Activated T-helper 9 cell treated with anti-CD3 and anti-CD28 coated beads, Interleukin-2, amount 50 U/mL, for 16 hours (primary cell): ENCODE data around the gene DGAT2L6.

Experiments used
- DNase-seq: peaks from one replicate; pipeline ENCODE4 v3.0.0-alpha.2; 2020; ENCODE audit warnings: low read depth

DGAT2L6 gene

DNA sequence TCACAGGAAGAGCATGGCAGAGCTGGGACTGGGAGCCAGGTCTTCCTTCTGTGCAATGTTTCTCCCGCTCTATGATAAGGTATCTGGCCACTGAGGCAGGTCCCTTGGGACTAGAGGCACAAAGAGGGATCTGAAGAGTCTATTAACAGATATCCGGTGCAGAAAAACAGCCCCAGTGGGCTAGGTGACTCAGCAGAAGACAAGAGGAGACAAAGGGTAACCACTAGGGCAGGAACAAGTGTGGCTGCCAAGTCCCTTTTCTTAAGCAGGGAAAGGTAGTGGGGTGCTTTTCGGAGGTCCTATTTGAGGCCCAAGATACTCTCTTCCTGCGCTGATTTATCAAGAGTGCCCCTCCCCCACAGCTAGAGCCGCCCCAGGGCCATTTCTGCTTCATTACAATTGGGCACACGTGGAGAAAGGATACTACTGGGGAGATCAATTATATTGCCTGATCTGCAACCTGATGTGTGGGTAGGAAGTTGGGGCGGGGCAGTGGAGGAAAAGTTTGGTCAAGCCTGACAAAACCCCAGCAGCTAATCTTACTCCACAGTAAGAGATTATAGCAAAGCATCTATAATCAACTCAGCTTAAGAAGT, at the start of gene DGAT2L6:
DGAT2L6 (plus strand) TSS at position 546 of the 596 bp plus-strand sequence. CDS start 100 bp downstream, outside the sequence.
- DNase-seq = no peak

- no peak for DNase-seq
Observed at GRCh38 chrX:70128071-70128470, 49.2 kb upstream of the DGAT2L6 start.

DNA sequence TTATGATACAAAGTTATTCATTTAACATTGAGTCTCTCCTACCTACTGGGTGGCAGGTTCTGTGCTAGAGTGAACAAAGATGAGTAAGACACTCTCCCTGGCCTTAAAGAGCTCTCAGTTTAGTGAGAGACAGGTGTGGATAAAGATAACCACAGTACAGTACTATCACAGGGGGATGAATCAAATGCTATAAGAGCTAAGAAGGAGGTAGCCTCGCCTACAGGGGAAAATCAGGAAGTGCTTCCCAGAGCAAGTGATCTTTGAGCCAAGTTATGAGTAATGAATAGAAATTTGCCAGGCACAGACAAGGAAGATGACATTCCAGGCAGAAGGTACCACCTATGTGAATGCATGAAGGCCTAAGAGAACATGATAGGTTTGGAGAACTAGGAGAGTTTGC, 47.5 kb upstream of the DGAT2L6 start:
- DNase-seq = no peak

GRCh38 chrX:70132224-70132623, 45.1 kb upstream of the DGAT2L6 start:
- DNase-seq = no peak

- DNase-seq = no peak
Observed at GRCh38 chrX:70132877-70133302, 44.4 kb upstream of the DGAT2L6 start.

GRCh38 chrX:70133303-70134115, 43.8 kb upstream of the DGAT2L6 start, which contains the start of gene IGBP1:
TSS of gene IGBP1 (plus strand) at chrX:70133447. CDS start at chrX:70133948, 501 bp downstream.
- peak; percentile 59 for DNase-seq

DNA sequence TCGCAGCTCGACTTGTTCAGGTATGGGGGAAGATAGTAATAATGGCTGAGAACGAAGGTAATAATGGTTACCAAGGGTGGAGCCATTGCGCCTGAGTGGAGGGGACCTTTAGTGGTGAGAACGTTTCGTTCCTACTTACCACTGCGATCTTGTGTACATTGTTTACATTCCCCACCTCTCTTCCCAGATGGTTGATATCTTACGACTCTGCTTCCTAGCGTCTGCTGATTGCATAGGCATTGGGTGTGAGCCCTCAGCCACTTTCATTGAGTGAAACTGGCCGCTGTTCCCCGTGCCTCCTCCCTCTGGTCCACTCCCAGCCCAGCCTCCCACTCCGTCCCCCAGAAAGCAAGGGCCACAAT, 43.2 kb upstream of the DGAT2L6 start:
- no peak for DNase-seq

DNA sequence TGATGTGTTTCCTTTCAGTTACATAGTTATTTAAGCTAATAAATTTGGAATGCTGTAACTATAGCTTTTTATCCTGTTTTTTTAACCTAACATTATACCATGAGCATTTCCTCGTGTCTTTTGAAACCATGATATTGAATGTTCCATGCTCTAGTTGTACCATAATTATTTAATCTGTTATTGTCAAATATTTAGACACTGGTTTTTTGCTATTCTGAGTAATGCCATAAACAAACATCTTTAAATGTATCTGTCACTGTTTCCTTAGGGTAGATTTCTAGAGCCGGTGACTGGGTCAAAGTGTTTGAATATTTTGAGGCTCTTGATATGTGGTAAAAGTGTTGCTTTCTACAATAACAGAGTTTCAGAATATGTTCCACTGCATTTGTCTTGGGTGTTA, 38.7 kb upstream of the DGAT2L6 start:
- DNase-seq = no peak

DNA sequence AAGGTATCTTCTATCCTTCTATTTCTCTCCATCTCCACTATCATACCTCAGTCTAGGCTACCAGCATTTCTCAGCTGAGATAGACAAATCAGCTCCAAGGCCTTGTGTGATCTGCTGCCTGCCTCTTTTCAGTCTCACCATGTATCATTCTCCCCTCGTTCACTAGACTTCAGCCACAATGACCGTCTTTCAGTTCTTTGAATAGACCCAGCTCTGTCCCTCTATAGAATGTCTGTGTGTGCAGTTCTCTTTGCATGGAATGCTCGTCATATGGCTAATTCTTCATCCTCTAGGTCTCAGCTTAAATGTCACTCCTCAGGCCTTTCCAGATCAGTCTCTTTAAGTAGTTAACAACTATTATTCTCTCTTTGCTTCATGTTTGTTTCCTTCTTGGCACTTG, 37.5 kb upstream of the DGAT2L6 start:
- no peak for DNase-seq

- DNase-seq = no peak
Observed at GRCh38 chrX:70141373-70141772, 35.9 kb upstream of the DGAT2L6 start.

DNA sequence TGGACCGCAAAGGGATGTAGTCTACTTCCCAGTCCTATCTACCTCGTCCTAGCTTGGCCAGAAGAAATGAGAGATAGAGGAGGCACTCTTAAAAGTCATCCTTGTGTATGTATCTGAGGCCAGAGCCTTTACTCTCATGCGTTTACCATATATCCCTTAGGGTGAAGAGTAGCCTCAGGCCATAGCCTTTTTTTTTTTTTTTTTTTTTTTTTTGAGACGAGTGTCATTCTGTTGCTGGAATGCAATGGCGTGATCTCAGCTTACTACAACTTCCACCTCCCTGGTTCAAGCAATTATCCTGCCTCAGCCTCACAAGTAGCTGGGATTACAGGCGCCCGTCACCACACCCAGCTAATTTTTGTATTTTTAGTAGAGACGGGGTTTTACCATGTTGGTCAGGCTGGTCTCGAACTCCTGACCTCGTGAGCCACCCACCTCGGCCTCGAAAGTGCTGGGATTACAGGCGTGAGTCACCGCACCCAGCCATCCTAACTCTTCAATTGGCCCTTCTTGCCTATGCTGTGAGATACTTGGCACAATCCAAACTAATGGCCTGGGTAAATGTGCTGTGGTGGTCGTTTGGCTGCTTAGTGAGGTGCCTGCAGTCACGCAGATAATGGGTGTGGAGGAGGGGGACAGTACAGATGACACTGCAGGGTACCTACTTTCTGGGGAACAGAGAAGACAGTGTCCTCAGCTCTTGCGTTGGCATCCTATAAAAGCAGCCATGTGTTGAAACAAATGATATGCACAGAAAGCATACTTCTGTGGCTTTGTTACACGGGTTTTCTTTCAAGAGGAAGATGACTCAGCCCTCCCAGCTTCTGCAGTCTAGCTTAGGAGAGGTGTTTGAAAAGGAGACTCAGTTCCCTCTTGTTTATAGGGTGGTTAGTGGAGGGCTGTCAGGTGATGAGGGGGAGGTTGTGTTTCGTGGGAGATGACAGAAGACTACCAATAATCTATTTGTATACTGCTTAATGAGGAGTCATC, 10.4 kb upstream of the DGAT2L6 start:
- no peak for DNase-seq

- DNase-seq = no peak
Observed at GRCh38 chrX:70168238-70169188, 8.8 kb upstream of the DGAT2L6 start.

DNA sequence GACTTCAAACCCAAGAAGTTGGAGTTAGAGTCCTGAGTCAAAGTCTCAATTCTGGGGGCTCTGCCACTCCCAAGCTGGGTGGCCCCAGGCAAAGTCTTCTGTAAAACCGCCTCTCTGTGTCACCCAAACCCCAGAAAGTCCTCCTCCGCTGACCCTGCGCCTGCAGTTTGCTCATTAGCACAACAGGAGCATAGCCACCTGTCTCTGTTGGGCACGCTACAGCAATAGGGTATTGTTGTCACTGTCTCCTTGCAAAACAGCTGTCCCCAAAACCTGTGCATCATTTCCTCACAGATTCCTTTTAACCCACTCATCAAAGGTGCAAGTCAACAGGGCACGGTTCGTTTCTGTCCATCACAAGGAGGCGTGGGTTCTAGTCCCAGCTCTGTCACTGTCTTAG, 8.0 kb upstream of the DGAT2L6 start:
- DNase-seq = no peak

DNA sequence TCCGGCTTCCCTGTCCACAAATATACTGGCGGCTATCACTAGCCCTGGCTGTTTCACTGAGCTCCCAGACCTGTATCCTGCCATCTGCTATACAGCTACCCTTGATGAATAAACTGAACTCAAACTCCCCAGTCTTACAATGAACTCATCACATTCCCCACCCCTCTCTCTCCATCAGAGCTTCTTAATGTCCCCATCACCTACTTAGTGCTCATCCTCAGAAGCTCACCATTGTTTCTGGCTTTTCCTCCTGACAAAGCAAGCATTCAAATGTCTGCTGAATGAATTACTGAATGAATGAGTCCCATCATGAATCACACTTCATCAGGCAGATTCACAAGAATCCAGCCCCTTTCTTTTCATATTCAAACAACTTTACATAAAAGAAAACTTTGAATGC, 5.7 kb upstream of the DGAT2L6 start:
- no peak for DNase-seq

GRCh38 chrX:70172221-70172620, 5.1 kb upstream of the DGAT2L6 start:
- no peak for DNase-seq

DNA sequence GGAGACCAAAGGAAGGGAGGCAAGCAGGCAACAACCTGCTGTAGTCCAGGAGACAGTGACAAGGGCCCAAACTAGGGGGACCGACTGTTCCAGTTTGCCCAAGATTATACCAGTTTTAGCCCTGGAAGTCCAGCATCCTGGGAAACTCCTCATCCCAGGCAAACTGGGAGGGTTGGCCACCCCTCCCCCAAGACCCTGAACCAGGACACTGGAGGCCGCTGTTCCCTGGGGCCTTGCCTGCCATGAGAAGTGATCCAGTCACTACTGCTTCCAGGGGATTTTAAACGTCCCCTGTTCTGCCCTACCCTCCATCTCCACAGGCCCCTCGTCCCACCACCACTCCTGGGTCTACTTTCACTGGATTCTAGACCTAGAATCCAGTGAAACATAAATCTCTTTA, 4.3 kb upstream of the DGAT2L6 start:
- no peak for DNase-seq

- no peak for DNase-seq
Observed at GRCh38 chrX:70174754-70175153, 2.5 kb upstream of the DGAT2L6 start.

GRCh38 chrX:70175338-70175737, 1.9 kb upstream of the DGAT2L6 start:
- DNase-seq = no peak

GRCh38 chrX:70183091-70183490, 5.8 kb downstream of the DGAT2L6 start:
- DNase-seq = no peak

DNA sequence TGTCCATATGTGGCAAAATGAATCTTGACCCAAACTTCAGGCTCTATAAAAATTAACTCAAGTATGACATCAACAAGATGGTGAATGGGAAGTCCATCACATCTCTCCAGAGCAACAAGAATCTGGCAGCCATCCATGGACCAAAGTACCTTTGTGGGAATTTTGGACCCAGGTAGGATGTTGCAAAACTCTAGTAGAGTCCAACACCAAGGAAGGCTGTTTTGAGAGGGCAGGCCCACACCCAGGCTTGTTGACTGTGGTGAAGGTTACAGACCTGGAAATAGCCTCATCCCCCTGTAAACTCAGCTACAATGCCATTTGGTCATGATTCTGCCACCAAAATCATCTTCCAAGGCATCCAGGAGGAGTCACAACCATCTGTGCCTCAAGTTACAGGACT, 12.9 kb downstream of the DGAT2L6 start:
- no peak for DNase-seq
